H1 (cell line): ENCODE data around the gene CFAP97D1. TPM values are rescaled to one million over a fixed set of nuclear protein-coding genes. Genes with fewer than 3 reads are reported as not detected.

ENCODE experiments used
- ATF2 ChIP-seq: IDR thresholded peaks from 2 replicates; pipeline ENCODE4 v1.6.1; 2012; ENCODE audit warnings: low read length, inconsistent platforms
- ATF3 ChIP-seq: IDR thresholded peaks from 2 replicates; pipeline ENCODE4 v1.6.1; 2011; ENCODE audit warnings: low read depth, mild to moderate bottlenecking, low read length; ENCODE audit not compliant: insufficient read depth
- CBX5 ChIP-seq: fragments of 300-800, 300-1000 bp; sonication (generic); IDR thresholded peaks from 2 replicates; pipeline ENCODE4 v1.7.1; 2016; ENCODE audit warnings: antibody characterized with exemption, low read length, low read depth
- JUND ChIP-seq: IDR thresholded peaks from 2 replicates; pipeline ENCODE4 v1.6.1; 2011; ENCODE audit warnings: mild to moderate bottlenecking, improper control_type of control experiment, low read length
- RBBP5 ChIP-seq: IDR thresholded peaks from 2 replicates; pipeline ENCODE4 v1.7.1; 2012; ENCODE audit warnings: low read depth, mild to moderate bottlenecking, inconsistent platforms, low read length, moderate library complexity, borderline replicate concordance
- RNF2 ChIP-seq: fragments of 200-900, 300-1000 bp; sonication (generic); IDR thresholded peaks from 2 replicates; pipeline ENCODE4 v1.7.1; 2016; ENCODE audit warnings: borderline replicate concordance, low read depth, mild to moderate bottlenecking, antibody characterized with exemption, low read length; ENCODE audit not compliant: poor library complexity, severe bottlenecking; ENCODE audit errors: missing control alignments
- SP1 ChIP-seq: IDR thresholded peaks from 2 replicates; pipeline ENCODE4 v1.6.1; 2011; ENCODE audit warnings: low read depth, low read length
- TEAD4 ChIP-seq: IDR thresholded peaks from 2 replicates; pipeline ENCODE4 v1.6.1; 2012; ENCODE audit warnings: low read depth, low read length, inconsistent platforms, mixed read lengths
- polyA plus RNA-seq, 7 experiments: library from polyadenylated mRNA; depleted of rRNA in 3 of 7; stranded (reverse) in 5 of 7; unstranded in 2 of 7; fragments of >200 nt in 5 of 7; fragments of 200-250 nt in 2 of 7; gene quantifications; 1 replicate in 5 of 7; 2 replicates in 1 of 7; 4 replicates in 1 of 7; pipeline versions ENCODE4 v1.2.1 to v1.2.3, GENCODE V29; 2011 to 2013; ENCODE audit warnings: missing spikeins in 2 of 7, mixed read lengths in 2 of 7
- total RNA-seq: library from RNA; stranded (reverse); fragmentation: NEBNext Ultra II Directional; extraction: Animal tissue kit (Norgen Biotek cat#: 25700); gene quantifications from 2 replicates; pipeline ENCODE4 v1.2.1, GENCODE V29; 2021

CFAP97D1 gene
- total and polyA plus RNA-seq, 2 of the 8 experiments (the other 6 are each of a cell fraction or from before 2014, with no cell fraction given): 0.02 to 0.07 TPM

- TF ChIP-seq TEAD4: peak; percentile 78
- TF ChIP-seq RNF2: no peak
- TF ChIP-seq CBX5: no peak
- no peak for TF ChIP-seq SP1
- peak; percentile 76; the same call in 1 of the 2 replicates for TF ChIP-seq JUND
- TF ChIP-seq ATF3: no peak
- TF ChIP-seq RBBP5: no peak
- no peak for TF ChIP-seq ATF2
Observed at GRCh38 chr17:43732958-43733357, 47.3 kb upstream of the CFAP97D1 start (continued).
